GM12878 (cell line): Measurements from ENCODE around the gene TYW1. TPM values are rescaled to one million over a fixed set of nuclear protein-coding genes. Genes with fewer than 3 reads are reported as not detected.
"Not testable (repeated sequence)": the region's sequence is repeated elsewhere in the genome, so short reads cannot be mapped to it uniquely, and the experiment has no call there.

ENCODE experiments used
- ATAC-seq: fragments of 200-7000 bp; cut with Tn5 transposase; 3 replicates; pipeline ENCODE4 v1.9.1; 2020; ENCODE audit warnings: mild to moderate bottlenecking, moderate library complexity
- BruUV-seq: library from RNA; stranded (reverse); fragments of 400-500 nt; replicated peaks from 2 replicates; lab custom pipeline; 2021; lab: Mats Ljungman, UMichigan
- CTCF ChIA-PET: fragments of 300-600 bp; sonication (Branson Sonifier 250); formaldehyde crosslinking; extraction: SDS; loops from one replicate; lab custom pipeline; 2021; ENCODE audit warnings: inconsistent platforms; lab: Yijun Ruan, JAX
- POLR2A ChIA-PET: fragments of 350-600 bp; formaldehyde crosslinking; extraction: SDS; loops from one replicate; lab custom pipeline; 2021; ENCODE audit warnings: inconsistent platforms; lab: Charles Lee
- RAD21 ChIA-PET: fragments of 300-600 bp; sonication (Branson Sonifier 250); formaldehyde crosslinking; loops from one replicate; lab custom pipeline; 2023; ENCODE audit warnings: antibody characterized with exemption; ENCODE audit not compliant: unreplicated experiment; lab: Charles Lee
- SMC1A ChIA-PET: fragments of 300-600 bp; sonication (Branson Sonifier 250); formaldehyde crosslinking; loops from one replicate; lab custom pipeline; 2023; ENCODE audit not compliant: unreplicated experiment, uncharacterized antibody; lab: Charles Lee
- DNase-seq: peaks from one replicate; pipeline ENCODE4 v3.0.0-alpha.2; 2011; ENCODE audit warnings: low read depth, low spot score
- FAIRE-seq: peaks from 3 replicates; lab custom pipeline; 2011; peaks lifted over from hg19 to GRCh38; lab: Jason Lieb, UNC
- H2AFZ ChIP-seq: 2 replicates; pipeline ENCODE4 v1.6.0; 2011; ENCODE audit warnings: low read depth, low read length, control low read depth; ENCODE audit not compliant: control insufficient read depth
- H3K27ac ChIP-seq: 2 replicates; pipeline ENCODE4 v1.5.1; 2011; ENCODE audit warnings: control low read depth; ENCODE audit not compliant: control insufficient read depth, insufficient read depth
- H3K27me3 ChIP-seq, 2 experiments: replicated peaks in 1 of 2; 2 replicates each; pipeline versions ENCODE4 v1.6.0 to v1.6.1; 2011; ENCODE audit warnings: low read length in 1 of 2; ENCODE audit not compliant: control insufficient read depth in 2 of 2, insufficient read depth in 2 of 2
- H3K36me3 ChIP-seq, 2 experiments: 2 replicates each; pipeline ENCODE4 v1.5.1; 2011; ENCODE audit warnings: low read length in 1 of 2; ENCODE audit not compliant: control insufficient read depth in 2 of 2, insufficient read depth in 2 of 2
- H3K4me1 ChIP-seq: 2 replicates; pipeline ENCODE4 v1.6.1; 2011; ENCODE audit warnings: mild to moderate bottlenecking, low read length, moderate library complexity, mixed read lengths; ENCODE audit not compliant: control insufficient read depth, insufficient read depth
- H3K4me2 ChIP-seq: 2 replicates; pipeline ENCODE4 v1.6.0; 2011; ENCODE audit warnings: control low read depth; ENCODE audit not compliant: control insufficient read depth, insufficient read depth
- H3K4me3 ChIP-seq: fragments of 200-600 bp; sonication (generic); 2 replicates; pipeline ENCODE4 v1.5.1; 2016
- H3K79me2 ChIP-seq: 2 replicates; pipeline ENCODE4 v1.6.0; 2011; ENCODE audit warnings: low read length; ENCODE audit not compliant: control insufficient read depth, insufficient read depth
- H3K9ac ChIP-seq: 2 replicates; pipeline ENCODE4 v1.8.0; 2011; ENCODE audit warnings: low read length, control low read depth, mixed read lengths; ENCODE audit not compliant: control insufficient read depth, insufficient read depth
- H3K9me3 ChIP-seq: replicated peaks from 3 replicates; pipeline ENCODE4 v1.5.1; 2011; ENCODE audit warnings: mild to moderate bottlenecking, low read length; ENCODE audit not compliant: control insufficient read depth, insufficient read depth
- H4K20me1 ChIP-seq: 2 replicates; pipeline ENCODE4 v1.6.0; 2011; ENCODE audit not compliant: control insufficient read depth, insufficient read depth
- ASH2L ChIP-seq: fragments of 300-600, 200-600 bp; sonication (generic); IDR thresholded peaks from 2 replicates; pipeline ENCODE4 v1.6.1; 2017; ENCODE audit warnings: low read depth, mild to moderate bottlenecking, borderline replicate concordance
- BCLAF1 ChIP-seq: fragments of 450-650 bp; IDR thresholded peaks from 2 replicates; pipeline ENCODE4 v1.6.1; 2017; ENCODE audit warnings: antibody characterized with exemption, mild to moderate bottlenecking, moderate library complexity
- NFIC ChIP-seq: IDR thresholded peaks from 2 replicates; pipeline ENCODE4 v1.6.1; 2012; ENCODE audit warnings: low read depth, mild to moderate bottlenecking, inconsistent platforms, low read length, moderate library complexity
- RFX5 ChIP-seq: IDR thresholded peaks from 2 replicates; pipeline ENCODE4 v1.6.1; 2011; ENCODE audit warnings: low read depth, low read length, improper control_type of control experiment
- SIN3A ChIP-seq: IDR thresholded peaks from 2 replicates; pipeline ENCODE4 v1.6.1; 2012; ENCODE audit warnings: low read depth, low read length, improper control_type of control experiment
- ZNF592 ChIP-seq: fragments of 450-650 bp; IDR thresholded peaks from 2 replicates; pipeline ENCODE4 v1.6.1; 2017; ENCODE audit warnings: mild to moderate bottlenecking, moderate library complexity
- WGBS: methylation state at CpG from one replicate; pipeline ENCODE4 v1.1.6; 2016; ENCODE audit warnings: low lambda C conversion rate; ENCODE audit not compliant: insufficient replicate concordance, insufficient coverage; ENCODE audit errors: missing lambda C conversion rate; 5-methylcytosine and 5-hydroxymethylcytosine counted together
- in situ Hi-C: fragments of 300-500 bp; cut with MboI; formaldehyde crosslinking; loops from 9 replicates; pipeline ENCODE4 v1.14.3; 2018; ENCODE audit warnings: mixed read lengths
- intact Hi-C: fragments of 100-400 bp; cut with micrococcal nuclease; formaldehyde crosslinking; loops from one replicate; pipeline ENCODE4 v1.14.2; 2022; ENCODE audit not compliant: unreplicated experiment
- polyA plus RNA-seq, 11 experiments: library from polyadenylated mRNA; depleted of rRNA in 4 of 11; unstranded in 6 of 11; stranded (reverse) in 5 of 11; fragments of >200 nt; fragmentation: Nextera tagmentation in 4 of 11; fragmentation: Illumina TruSeq in 1 of 11; extraction: Ambion mirVana in 4 of 11; extraction: Trizol in 1 of 11; gene quantifications; 1 replicate in 1 of 11; 2 replicates in 10 of 11; pipeline versions ENCODE4 v1.2.1 to v1.2.3, GENCODE V29; 2011 to 2016; ENCODE audit warnings: inconsistent platforms in 2 of 11, missing spikeins in 2 of 11, low read depth in 1 of 11
- total RNA-seq, 4 experiments: library from RNA; depleted of rRNA in 3 of 4; stranded (reverse); fragments of >200 nt in 3 of 4; fragmentation: Illumina TruSeq in 1 of 4; extraction: Trizol in 1 of 4; gene quantifications; 2 replicates each; pipeline versions ENCODE4 v1.2.1 to v1.2.3, GENCODE V29; 2013 to 2021

The TYW1 gene
- total and polyA plus RNA-seq, 10 of the 15 experiments (the other 5 are each of a cell fraction or from before 2014, with no cell fraction given) = 11.3 to 29.0 (median 18.4) TPM

GRCh38 chr7:66967029-66967428, 29.6 kb upstream of the TYW1 start (continued):
- TF ChIP-seq BCLAF1 (no peak), ZNF592 (no peak), SIN3A (no peak), RFX5 (no peak), ASH2L (no peak), NFIC (no peak)

GRCh38 chr7:66969001-66969400, 27.6 kb upstream of the TYW1 start:
- H3K79me2 ChIP-seq, DNase-seq, H3K36me3 ChIP-seq, H3K9ac ChIP-seq, RAD21 ChIA-PET, FAIRE-seq, POLR2A ChIA-PET, intact Hi-C loops, CTCF ChIA-PET, H3K4me2 ChIP-seq, H3K4me1 ChIP-seq, SMC1A ChIA-PET, H3K27me3 ChIP-seq, H4K20me1 ChIP-seq, H3K4me3 ChIP-seq, H3K9me3 ChIP-seq, ATAC-seq, BruUV-seq, in situ Hi-C loops, H3K27ac ChIP-seq, H2AFZ ChIP-seq: not testable (repeated sequence)
- WGBS = 88% methylated on average over 5 of the region's 5 CpGs
